DMS53 (cell line): Measurements from ENCODE around the gene FJX1.
"Not testable (repeated sequence)": the region's sequence is repeated elsewhere in the genome, so short reads cannot be mapped to it uniquely, and the experiment has no call there.

Experiments
- DNase-seq: peaks from one replicate; lab custom pipeline; 2025; lab: John Stamatoyannopoulos, UW

The FJX1 gene

GRCh38 chr11:35668350-35668749 is 50.1 kb downstream of the FJX1 start:
- DNase-seq, result not testable (repeated sequence)
